ENCODE results near the gene ATP8B2. TPM values are rescaled to one million over a fixed set of nuclear protein-coding genes. Genes with fewer than 3 reads are reported as not detected.

ATP8B2 gene
- total RNA-seq, 6 donors from 2014 or later = 20.2 to 45.1 (median 37.4) TPM

- H3K36me3 ChIP-seq = peaks cover 4 to 79% (median 50%) of the 10 kb centered on the region in 4 donors
Measured at GRCh38 chr1:154346276-154346917, 21.1 kb downstream of the ATP8B2 start.

GRCh38 chr1:154347961-154348360 lies 22.6 kb downstream of the ATP8B2 start:
- H3K27me3 ChIP-seq = no peaks in the 10 kb centered on the region
- H3K36me3 ChIP-seq = peaks cover 4 to 64% (median 44%) of the 10 kb centered on the region in 4 donors
- DNase-seq = no peak
- H3K27ac ChIP-seq = peak overlapping the region in 1 of 4 donors; percentile 11
- H3K4me3 ChIP-seq = no peak overlapping the region
- TF ChIP-seq CTCF (IDR thresholded peaks at IDR 0.05) (no peak), POLR2A (IDR thresholded peaks at IDR 0.05) (no peak), EP300 (IDR thresholded peaks at IDR 0.05) (no peak), POLR2AphosphoS5 (IDR thresholded peaks at IDR 0.05) (no peak)
- H3K4me1 ChIP-seq = peaks cover 14 to 28% (median 18%) of the 10 kb centered on the region in 4 donors
- H3K9me3 ChIP-seq = no peaks in the 10 kb centered on the region
- no peak for ATAC-seq (ENCODE audit: low FRiP score in 2 of 2)
- WGBS, 2 donors = 73 to 86% methylated on average over 3 of the region's 3 CpGs

More at GRCh38 chr1:154346276-154346917, 21.1 kb downstream of the ATP8B2 start:
- no peak overlapping the region for H3K4me3 ChIP-seq
- TF ChIP-seq POLR2A (IDR thresholded peaks at IDR 0.05) = no peak
- no peak for TF ChIP-seq POLR2AphosphoS5 (IDR thresholded peaks at IDR 0.05)
- TF ChIP-seq CTCF (IDR thresholded peaks at IDR 0.05) = no peak
- TF ChIP-seq EP300 (IDR thresholded peaks at IDR 0.05) = no peak
- 83 to 91% methylated on average over 15 of the region's 15 CpGs for WGBS, 2 donors
- peaks cover 2 to 22% (median 9%) of the 10 kb centered on the region in 4 donors for H3K4me1 ChIP-seq
- DNase-seq (no peak), ATAC-seq (ENCODE audit: low FRiP score in 2 of 2) (no peak)
- H3K27ac ChIP-seq = peak overlapping the region in 2 of 4 donors; percentile 8 to 19
- H3K27me3 ChIP-seq = no peaks in the 10 kb centered on the region
- no peaks in the 10 kb centered on the region for H3K9me3 ChIP-seq

- H3K27me3 ChIP-seq = no peaks in the 10 kb centered on the region
- peaks cover 4 to 58% (median 40%) of the 10 kb centered on the region in 4 donors for H3K36me3 ChIP-seq
- H3K4me3 ChIP-seq = no peak overlapping the region
- TF ChIP-seq CTCF (IDR thresholded peaks at IDR 0.05) = no peak
- TF ChIP-seq POLR2AphosphoS5 (IDR thresholded peaks at IDR 0.05) = no peak
- TF ChIP-seq POLR2A (IDR thresholded peaks at IDR 0.05) = no peak
- peak in 1 of 2 donors; percentile 73 for DNase-seq
- no peaks in the 10 kb centered on the region for H3K9me3 ChIP-seq
- peaks cover 20 to 33% (median 24%) of the 10 kb centered on the region in 4 donors for H3K4me1 ChIP-seq
- WGBS, 2 donors = 95% methylated on average over 24 to 27 of the region's 27 CpGs
- ATAC-seq (ENCODE audit: low FRiP score in 2 of 2) = no peak
- H3K27ac ChIP-seq = peak overlapping the region in 2 of 4 donors; percentile 11 to 52
Measured at GRCh38 chr1:154348429-154349076, 23.2 kb downstream of the ATP8B2 start.

- WGBS, 2 donors = 81 to 84% methylated on average over 3 to 7 of the region's 7 CpGs
- Histone ChIP-seq H3K9me3 (no peaks in the 10 kb centered on the region), H3K27ac (peak overlapping the region in 1 of 4 donors; percentile 52), H3K4me3 (no peak overlapping the region), H3K27me3 (no peaks in the 10 kb centered on the region), H3K36me3 (peaks cover 4 to 52% (median 35%) of the 10 kb centered on the region in 4 donors), H3K4me1 (peaks cover 24 to 39% (median 29%) of the 10 kb centered on the region in 4 donors)
- no peak for ATAC-seq (ENCODE audit: low FRiP score in 2 of 2)
- no peak for TF ChIP-seq POLR2AphosphoS5 (IDR thresholded peaks at IDR 0.05)
- no peak for TF ChIP-seq EP300 (IDR thresholded peaks at IDR 0.05)
- no peak for TF ChIP-seq CTCF (IDR thresholded peaks at IDR 0.05)
- no peak for TF ChIP-seq POLR2A (IDR thresholded peaks at IDR 0.05)
- DNase-seq = no peak
Measured at GRCh38 chr1:154349121-154349520, 23.8 kb downstream of the ATP8B2 start.

All from upper lobe of left lung (tissue), 6 donors.